ENCODE results near the gene RHBDD3.

DNA sequence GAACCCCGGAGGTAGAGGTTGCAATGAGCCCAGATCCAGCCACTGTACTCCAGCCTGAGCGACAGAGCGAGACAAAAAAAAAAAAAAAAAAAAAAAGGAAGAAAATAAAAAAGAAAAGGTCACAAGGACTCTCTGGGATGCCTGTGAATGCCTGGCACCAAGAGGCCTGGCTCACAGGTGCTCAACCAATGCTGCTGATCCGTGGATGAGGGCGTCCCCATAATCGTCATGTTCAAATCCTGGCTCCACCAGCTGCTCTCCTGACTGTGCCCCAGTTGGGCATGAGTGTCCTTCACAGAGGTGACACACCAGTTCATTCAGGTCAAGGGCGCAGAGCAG is 38.0 kb upstream of the RHBDD3 start:
- TF ChIP-seq CTCF (IDR thresholded peaks at IDR 0.05) (no peak), POLR2A (IDR thresholded peaks at IDR 0.05) (no peak)
